Astrocyte of the hippocampus (primary cell): Measurements from ENCODE around the gene OR7G2.
A peak's percentile ranks its signal among the peaks of the same experiment; 100 is the strongest.

Experiments used
- DNase-seq: peaks from one replicate; pipeline ENCODE4 v3.0.0; 2011; ENCODE audit warnings: low read depth, low spot score

The OR7G2 gene

GRCh38 chr19:9107375-9107774, at the start of gene OR7G2:
Gene OR7G2 (minus strand): TSS chr19:9107475. CDS start chr19:9103243, 4,232 bp downstream.
- no peak for DNase-seq

DNA sequence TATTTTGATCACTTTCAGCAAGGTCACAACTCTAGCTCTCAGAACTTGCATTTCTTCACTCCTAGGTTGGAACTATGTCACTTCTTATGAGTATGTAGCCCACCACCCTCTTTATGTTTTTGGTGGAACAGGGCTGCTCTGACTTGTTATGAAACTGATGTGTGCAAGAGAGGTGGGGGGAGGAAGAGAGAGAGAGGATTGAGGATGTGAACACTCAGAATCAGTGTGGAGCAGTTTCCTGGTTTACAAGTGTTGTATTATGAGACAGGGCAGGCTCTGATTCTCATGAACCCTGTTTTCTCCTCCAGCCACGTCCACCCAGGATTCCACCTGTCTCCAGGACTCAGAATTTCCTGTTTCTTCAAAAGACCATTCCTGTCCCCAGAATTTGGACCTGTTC, 49.0 kb upstream of the OR7G2 start:
- no peak for DNase-seq

- no peak for DNase-seq
Measured at GRCh38 chr19:9155591-9155990, 48.3 kb upstream of the OR7G2 start.

DNA sequence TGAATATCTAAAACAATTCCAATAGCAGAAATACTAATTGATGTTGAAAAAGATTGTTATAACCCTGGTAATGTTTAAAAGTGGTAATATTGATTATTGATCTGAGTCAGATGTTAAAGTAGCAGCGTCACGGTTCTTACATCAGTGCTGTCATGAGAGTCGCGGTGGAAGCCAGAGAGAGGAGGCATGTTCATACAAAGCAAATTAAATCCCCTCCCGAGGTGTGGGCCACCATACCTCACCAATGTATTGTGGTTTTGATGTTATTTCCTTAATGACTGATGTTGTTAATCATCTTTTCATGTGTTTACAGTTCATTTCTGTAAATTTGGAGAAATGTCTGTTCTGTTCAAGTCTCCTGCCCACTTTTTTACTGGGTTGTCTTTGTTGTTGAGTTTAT, 44.1 kb upstream of the OR7G2 start:
- no peak for DNase-seq

DNA sequence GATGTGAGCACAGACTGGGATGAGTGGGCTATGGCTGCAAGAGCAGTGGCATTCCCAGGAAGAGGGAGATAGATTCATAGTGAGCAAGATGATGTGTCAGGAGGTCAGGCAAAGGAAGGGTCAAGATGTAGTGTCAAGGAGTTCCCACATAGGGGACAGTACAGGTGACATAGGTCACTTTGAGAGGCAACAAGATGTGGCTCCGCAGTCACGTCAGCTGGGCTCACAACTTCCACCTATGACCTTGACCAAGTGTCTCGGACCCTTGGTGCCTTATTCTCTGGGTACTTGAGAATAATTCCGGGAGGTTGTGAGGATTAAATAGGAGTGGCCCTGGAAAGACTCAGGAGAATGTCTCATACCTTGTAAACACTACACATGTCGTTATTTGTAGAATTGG, 43.4 kb upstream of the OR7G2 start:
- DNase-seq: no peak

GRCh38 chr19:9149997-9150396, 42.7 kb upstream of the OR7G2 start:
- DNase-seq: no peak

DNA sequence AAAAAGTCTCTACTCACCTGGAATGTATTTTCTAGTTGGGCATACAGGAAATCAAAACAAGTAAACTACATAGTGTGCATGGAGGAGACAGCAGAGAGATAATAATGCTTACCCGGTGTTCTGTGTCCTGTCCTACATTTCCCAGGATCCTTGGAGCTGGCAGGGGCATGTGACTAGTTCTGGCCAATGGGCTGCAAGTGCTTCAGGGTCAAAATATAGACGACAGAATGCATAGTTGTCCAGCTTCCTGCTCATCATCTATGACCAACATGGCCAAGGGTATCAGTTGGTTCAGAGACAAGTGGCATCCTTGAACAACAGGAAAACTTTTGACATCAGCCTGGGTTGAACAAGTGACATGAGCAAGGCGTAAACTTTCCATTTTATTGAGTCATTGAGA, 41.4 kb upstream of the OR7G2 start:
- DNase-seq: no peak

GRCh38 chr19:9146882-9147281, 39.6 kb upstream of the OR7G2 start:
- no peak for DNase-seq

GRCh38 chr19:9144920-9145319, 37.6 kb upstream of the OR7G2 start:
- DNase-seq: no peak

DNA sequence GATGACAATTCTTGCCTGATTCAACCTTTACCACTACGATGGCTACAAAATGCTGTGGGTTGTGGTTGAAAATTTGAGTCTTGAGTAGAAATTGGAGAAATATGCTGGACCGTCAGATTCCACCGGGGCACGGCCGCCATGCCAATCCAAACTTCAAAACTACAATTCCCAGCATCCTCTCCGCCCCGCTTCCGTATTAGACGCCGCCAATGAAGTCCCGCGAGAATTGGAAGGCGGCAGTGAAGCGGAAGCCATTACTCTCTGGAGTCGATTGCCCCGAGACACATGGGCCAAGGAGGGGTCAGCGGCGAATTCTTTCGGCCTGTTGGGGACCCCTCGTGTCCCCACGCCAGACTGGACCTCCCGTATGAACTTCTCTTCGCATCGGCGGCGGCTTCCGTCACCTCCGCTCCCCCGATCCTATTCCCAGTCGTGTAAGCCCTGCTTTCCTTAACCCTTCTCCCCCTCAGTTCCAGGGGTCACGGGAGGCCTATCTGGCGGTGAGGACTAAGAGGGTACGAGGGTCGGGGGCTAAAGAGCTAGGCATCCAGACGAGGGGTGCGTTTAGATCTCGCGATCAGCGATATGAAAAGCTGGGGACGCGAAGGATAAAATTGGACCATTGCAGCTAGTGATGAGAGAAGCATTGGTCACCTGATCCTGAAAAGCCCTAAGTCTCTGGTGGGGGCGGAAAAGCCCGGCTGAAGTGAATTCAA, 33.0 kb upstream of the OR7G2 start, which contains the start of gene ZNF317:
TSS of gene ZNF317 (plus strand) at position 239 of the 716 bp plus-strand sequence. CDS start 15,620 bp downstream, outside the sequence.
- peak; percentile 96 for DNase-seq

DNA sequence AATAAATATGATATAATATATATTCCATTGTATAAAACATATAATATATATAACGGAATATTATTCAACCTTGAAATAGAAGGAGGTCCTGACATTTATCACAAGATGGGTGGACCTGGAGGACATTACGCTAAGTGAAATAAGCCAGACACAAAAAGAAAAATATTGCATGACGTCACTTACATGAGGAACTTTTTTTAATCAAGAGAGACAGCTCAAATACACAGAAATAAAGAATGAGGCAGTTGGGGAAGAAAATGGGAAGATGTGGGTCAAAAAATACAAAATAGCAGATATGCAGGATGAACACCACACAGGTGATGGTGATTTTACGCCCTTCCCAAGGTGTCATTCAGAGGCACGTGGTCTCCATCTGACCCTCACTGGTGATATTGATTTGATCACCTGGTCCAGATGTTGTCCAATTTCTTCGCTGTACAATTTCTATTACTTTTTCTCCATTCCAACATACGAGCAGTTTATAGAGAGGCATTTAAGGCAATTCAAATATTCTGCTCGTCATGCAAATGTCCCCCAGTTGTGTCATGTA, 32.4 kb upstream of the OR7G2 start:
- peak; percentile 2 for DNase-seq

- DNase-seq: no peak
Measured at GRCh38 chr19:9132422-9132821, 25.1 kb upstream of the OR7G2 start.

DNA sequence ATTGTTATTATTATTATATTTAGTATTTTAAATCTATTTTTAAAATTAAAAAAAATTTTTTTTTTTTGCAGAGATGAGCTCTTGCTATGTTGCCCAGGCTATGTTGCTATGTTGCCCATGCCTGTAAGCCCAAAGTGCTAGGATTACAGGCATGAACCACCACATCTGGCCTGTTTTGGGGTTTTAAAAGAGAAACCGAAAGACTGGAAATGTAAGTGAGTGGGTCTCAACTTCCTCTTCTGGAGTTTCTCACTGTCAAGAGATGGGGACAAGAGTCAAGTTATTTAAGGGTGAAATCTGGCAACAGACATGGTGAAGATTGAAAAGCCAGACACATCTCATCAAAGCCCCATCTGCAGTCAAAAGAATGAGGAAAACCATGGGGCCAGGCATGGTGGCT, 23.7 kb upstream of the OR7G2 start:
- DNase-seq: no peak

- DNase-seq: peak; percentile 2
Measured at GRCh38 chr19:9128171-9128570, 20.9 kb upstream of the OR7G2 start.

GRCh38 chr19:9126900-9127405, 19.7 kb upstream of the OR7G2 start, which contains the start of gene OR7G3:
Gene OR7G3 (minus strand): TSS chr19:9126950. CDS start chr19:9126950, 0 bp downstream.
- DNase-seq: no peak

- DNase-seq: no peak
Measured at GRCh38 chr19:9116547-9116946, 9.3 kb upstream of the OR7G2 start.

DNA sequence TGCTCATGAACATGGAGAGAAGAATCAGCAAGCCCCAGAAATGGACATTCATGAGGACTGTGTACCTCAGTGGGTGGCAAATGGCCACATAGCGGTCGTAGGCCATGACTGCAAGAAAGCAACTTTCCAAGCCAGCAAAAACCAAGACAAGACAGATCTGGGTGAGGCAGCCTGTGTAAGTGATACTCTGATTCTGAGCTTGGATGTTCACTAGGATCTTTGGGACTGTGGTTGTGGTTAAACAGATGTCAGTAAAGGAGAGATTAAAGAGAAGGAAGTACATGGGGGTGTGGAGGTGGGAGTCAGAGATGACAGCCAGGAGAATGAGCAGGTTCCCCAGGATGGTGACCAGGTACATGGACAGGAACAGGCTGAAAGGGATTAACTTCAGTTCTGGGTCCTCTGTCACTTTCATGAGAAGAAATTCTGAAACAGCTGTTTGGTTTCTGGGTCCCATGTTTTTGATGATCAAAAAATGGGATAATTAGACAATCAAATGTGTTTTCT, 8.1 kb upstream of the OR7G2 start, which contains the start of gene OR7G1:
TSS of gene OR7G1 (minus strand) at position 457 of the 507 bp plus-strand sequence. CDS start at position 457, 0 bp downstream.
- no peak for DNase-seq

- no peak for DNase-seq
Measured at GRCh38 chr19:9109959-9110358, 2.7 kb upstream of the OR7G2 start.

GRCh38 chr19:9086761-9087160, 20.5 kb downstream of the OR7G2 start, which contains the start of gene OR1M1:
Gene OR1M1 (plus strand): TSS chr19:9087061. CDS start chr19:9093245, 6,184 bp downstream.
- DNase-seq: no peak

DNA sequence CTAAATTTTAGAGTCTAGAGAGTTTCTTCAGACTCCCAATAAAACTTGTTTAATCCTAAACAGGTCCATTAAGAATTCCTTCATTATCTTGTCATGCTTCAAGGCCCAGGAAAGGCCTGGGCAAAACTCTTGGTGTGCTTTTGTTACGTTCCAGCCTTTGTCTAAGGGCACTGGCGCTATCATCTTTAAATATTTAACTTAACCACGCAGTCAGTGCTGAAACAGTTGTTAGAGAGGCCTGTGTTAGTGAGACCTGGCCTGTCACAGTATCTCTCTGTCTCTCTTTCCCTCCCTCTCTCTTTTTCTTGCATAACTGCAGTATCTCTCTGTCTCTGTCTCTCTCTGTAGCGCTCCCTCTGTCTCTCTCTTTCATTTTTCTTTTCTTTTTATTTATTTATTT, 28.6 kb downstream of the OR7G2 start:
- DNase-seq: no peak

DNA sequence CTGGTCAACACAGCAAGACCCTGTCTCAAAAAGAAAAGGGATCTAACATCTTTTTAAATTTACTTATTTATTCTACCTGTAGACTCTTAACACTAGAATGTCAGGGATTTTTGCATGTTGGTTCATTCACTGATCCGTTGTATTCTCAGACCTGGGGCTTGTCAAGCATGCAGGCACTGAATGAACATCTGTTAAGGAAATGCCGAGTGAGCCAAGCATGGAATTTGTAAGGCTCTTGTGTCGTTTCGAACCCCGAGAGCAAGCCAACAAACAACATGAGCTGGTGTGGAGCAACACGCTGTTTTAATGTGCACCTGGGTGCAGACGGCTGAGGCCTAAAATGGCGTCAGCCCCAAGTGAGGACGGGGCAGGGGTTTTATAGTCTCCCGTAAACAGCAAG, 30.4 kb downstream of the OR7G2 start:
- DNase-seq: no peak

DNA sequence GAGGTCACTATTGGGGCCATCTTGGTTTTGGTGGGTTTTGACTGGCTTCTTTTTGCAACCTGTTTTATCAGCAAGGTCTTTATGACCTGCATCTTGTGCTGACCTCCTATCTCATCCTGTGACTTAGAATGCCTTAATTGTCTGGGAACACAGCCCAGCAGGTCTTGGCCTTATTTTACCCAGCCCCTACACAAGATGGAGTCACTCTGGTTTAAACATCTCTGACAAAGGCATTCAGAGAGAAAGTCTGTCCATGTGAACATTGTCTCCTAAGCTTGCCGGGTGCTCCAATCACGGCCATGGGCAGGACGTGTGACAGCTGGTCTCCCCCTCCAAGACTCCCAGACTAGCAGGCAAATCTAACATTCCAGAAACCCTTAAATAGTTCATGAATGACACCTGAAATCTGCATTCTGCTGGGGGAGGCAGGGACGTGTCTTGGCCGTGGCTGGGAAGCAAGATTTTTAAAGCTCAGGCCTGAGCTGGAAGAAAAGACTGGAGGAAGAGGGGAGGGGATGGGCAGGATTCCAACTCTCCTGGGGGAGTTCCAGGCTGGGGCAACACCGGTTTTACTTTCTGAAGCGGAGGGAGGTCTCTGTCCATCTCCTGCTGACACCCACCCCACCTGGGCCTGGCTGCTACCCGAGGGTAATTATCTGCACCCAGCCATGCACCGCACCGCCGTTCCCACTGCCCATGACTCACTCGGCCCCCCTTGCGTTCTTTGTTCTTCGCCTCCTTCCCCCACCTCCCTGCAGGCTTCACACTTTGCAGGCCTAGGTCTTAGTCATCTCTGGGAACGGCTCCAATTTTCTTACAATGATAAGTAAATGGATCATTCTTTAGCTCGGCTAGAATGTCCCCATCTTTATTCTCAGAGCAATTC, 32.0 kb downstream of the OR7G2 start:
- peak; percentile 99 for DNase-seq
